T-helper 2 cell treated with Interferon-gamma antibody and Interleukin-4, amounts not matched to agents 5 μg/mL and 100 μg/mL, for 36 hours (primary cell): ENCODE results near the gene UVRAG.
A peak's percentile ranks its signal among the peaks of the same experiment; 100 is the strongest.

Experiments
- DNase-seq: peaks from one replicate; pipeline ENCODE4 v3.0.0; 2021; ENCODE audit warnings: low spot score
- H3K27ac Mint-ChIP-seq: one replicate; pipeline ENCODE4 v1.8.0; 2021; ENCODE audit warnings: mild to moderate bottlenecking, mixed read lengths
- H3K27me3 Mint-ChIP-seq: one replicate; pipeline ENCODE4 v1.8.0; 2021; ENCODE audit warnings: low read depth, mixed read lengths
- H3K36me3 Mint-ChIP-seq: one replicate; pipeline ENCODE4 v1.8.0; 2021; ENCODE audit warnings: low read depth, mixed read lengths
- H3K4me1 Mint-ChIP-seq: one replicate; pipeline ENCODE4 v1.8.0; 2021; ENCODE audit warnings: low read depth, mixed read lengths
- H3K4me3 Mint-ChIP-seq: one replicate; pipeline ENCODE4 v1.8.0; 2022; ENCODE audit warnings: mild to moderate bottlenecking, moderate library complexity, mixed read lengths
- H3K9me3 Mint-ChIP-seq: one replicate; pipeline ENCODE4 v1.8.0; 2021; ENCODE audit warnings: mixed read lengths

Gene UVRAG

GRCh38 chr11:76140912-76141574, 326.0 kb downstream of the UVRAG start:
- Mint-ChIP-seq H3K9me3 (no peaks in the 10 kb centered on the region), H3K4me3 (no peak overlapping the region), H3K4me1 (no peaks in the 10 kb centered on the region), H3K27me3 (no peaks in the 10 kb centered on the region), H3K27ac (no peak overlapping the region), H3K36me3 (peaks cover 4% of the 10 kb centered on the region)
- DNase-seq: no peak

DNA sequence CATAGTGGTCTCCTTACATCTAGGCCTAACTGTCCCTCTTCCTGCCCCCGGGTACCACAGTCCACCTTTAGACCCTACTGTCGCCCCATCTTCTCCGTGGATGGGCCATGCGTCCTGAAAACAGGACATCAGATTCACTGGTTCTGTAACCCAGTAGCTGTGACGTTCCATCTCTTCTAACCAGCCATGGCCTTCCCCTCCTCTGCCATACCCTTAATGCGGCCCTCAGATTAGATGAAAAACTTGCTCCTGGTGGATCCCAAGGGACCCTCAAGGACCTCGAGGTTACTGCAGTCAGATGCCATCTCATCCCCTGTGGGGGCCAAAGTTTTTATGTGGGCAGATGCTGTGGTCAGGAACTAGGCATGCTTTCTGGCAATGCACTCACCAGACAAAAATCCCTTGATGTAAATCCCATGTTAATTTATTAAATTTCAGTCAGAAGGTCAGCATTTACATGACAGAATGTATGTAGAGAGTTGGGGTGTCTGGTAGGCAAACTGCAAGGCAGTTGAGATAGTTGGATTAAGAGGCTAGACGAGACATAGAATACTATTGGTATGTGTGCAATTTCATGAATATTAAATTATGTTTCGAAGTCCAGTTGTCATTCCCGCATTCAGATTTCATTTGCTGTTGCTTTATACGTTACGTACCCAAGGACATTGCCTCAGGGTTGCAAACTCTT, 327.0 kb downstream of the UVRAG start:
- Mint-ChIP-seq H3K9me3 (no peaks in the 10 kb centered on the region), H3K4me3 (no peak overlapping the region), H3K36me3 (peaks cover 4% of the 10 kb centered on the region), H3K4me1 (no peaks in the 10 kb centered on the region), H3K27me3 (no peaks in the 10 kb centered on the region), H3K27ac (no peak overlapping the region)
- no peak for DNase-seq

- Mint-ChIP-seq H3K27ac (no peak overlapping the region), H3K27me3 (no peaks in the 10 kb centered on the region), H3K4me1 (no peaks in the 10 kb centered on the region), H3K9me3 (no peaks in the 10 kb centered on the region), H3K36me3 (peaks cover 4% of the 10 kb centered on the region), H3K4me3 (no peak overlapping the region)
- DNase-seq: no peak
Measured at GRCh38 chr11:76143274-76143673, 328.3 kb downstream of the UVRAG start.

DNA sequence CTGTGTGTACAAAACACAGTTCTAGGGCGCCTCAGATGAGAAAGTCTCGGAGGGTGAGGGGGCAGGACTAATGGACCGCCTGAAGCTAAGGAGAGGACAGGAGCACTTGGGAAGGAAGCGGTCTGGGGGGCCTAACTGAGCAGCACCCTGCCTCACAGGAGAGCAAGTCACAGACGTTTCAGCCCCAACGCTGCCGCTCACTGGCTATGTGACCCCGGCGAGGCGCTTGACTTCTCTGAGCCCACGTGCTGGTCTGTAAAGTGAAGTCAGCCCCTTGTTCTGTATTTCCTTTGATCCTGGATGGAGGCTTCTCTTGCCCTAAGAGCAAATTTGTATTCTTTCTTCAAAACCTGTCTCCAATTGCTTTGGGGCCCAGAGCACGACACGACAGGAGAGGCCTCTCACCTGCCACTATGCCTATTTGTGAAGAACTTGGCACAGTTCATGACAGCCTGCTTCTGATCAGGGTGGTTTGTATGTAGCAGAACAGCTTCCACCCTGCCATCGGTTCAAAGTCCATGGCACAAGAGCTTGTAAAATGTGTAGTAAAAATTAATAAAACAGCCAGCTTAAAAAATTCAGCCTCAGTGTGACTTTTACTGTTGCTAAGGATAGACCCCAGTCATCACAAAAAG, 332.2 kb downstream of the UVRAG start:
- peaks cover 3% of the 10 kb centered on the region for H3K4me1 Mint-ChIP-seq
- H3K27me3 Mint-ChIP-seq: peaks cover 13% of the 10 kb centered on the region
- DNase-seq: no peak
- no peaks in the 10 kb centered on the region for H3K36me3 Mint-ChIP-seq
- H3K4me3 Mint-ChIP-seq: no peak overlapping the region
- H3K9me3 Mint-ChIP-seq: no peaks in the 10 kb centered on the region
- no peak overlapping the region for H3K27ac Mint-ChIP-seq

DNA sequence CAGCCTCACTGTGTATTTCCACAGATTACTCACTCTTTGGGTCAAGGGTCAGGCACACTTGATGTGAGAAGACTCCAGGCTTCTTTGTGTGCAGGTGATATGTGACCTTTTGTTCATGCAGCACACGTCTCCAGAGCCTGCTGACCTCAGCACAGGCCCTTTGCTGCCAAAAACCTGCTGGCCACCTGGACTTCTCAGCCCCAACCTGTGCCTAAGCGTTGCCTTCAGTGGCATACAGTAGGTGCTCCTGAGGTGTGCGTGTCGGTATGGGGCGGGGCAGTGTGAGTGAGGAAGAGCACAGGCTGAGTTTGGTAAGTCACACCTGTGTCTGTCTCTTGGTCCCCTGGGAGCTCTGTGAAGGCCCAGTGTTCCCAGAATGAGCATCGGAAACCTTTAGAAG, 333.2 kb downstream of the UVRAG start:
- H3K27ac Mint-ChIP-seq: no peak overlapping the region
- H3K9me3 Mint-ChIP-seq: no peaks in the 10 kb centered on the region
- peaks cover 21% of the 10 kb centered on the region for H3K27me3 Mint-ChIP-seq
- H3K4me1 Mint-ChIP-seq: peaks cover 9% of the 10 kb centered on the region
- no peaks in the 10 kb centered on the region for H3K36me3 Mint-ChIP-seq
- H3K4me3 Mint-ChIP-seq: no peak overlapping the region
- no peak for DNase-seq

- Mint-ChIP-seq H3K9me3 (no peaks in the 10 kb centered on the region), H3K4me1 (peaks cover 13% of the 10 kb centered on the region)
Measured at GRCh38 chr11:76148941-76149613, 334.1 kb downstream of the UVRAG start.

DNA sequence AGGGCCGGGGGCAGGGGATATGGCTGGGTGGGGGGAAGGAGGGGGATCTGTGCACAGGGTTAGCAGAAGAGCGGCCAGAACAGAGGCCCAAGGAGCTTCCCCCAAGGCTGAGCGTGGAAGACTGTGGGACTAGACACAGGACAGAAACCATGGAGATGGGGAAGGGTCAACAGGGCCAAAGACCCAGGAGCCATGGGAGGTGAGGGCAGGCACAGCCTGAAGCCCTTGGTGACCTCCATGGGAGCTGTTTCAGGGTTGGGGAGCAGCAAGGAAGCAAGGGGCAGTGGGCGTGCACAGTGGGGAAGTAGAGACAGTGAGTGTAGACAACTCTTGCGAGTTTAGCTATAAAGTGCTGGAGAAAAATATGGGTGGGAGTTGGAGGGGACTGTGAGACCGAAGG, 334.7 kb downstream of the UVRAG start:
- no peak for DNase-seq
- Mint-ChIP-seq H3K27me3 (peaks cover 34% of the 10 kb centered on the region), H3K27ac (no peak overlapping the region), H3K4me3 (no peak overlapping the region), H3K36me3 (no peaks in the 10 kb centered on the region), H3K4me1 (peaks cover 13% of the 10 kb centered on the region), H3K9me3 (no peaks in the 10 kb centered on the region)

More at GRCh38 chr11:76148941-76149613, 334.1 kb downstream of the UVRAG start:
- H3K27ac Mint-ChIP-seq: no peak overlapping the region
- no peak overlapping the region for H3K4me3 Mint-ChIP-seq
- no peak for DNase-seq
- no peaks in the 10 kb centered on the region for H3K36me3 Mint-ChIP-seq
- peaks cover 29% of the 10 kb centered on the region for H3K27me3 Mint-ChIP-seq

DNA sequence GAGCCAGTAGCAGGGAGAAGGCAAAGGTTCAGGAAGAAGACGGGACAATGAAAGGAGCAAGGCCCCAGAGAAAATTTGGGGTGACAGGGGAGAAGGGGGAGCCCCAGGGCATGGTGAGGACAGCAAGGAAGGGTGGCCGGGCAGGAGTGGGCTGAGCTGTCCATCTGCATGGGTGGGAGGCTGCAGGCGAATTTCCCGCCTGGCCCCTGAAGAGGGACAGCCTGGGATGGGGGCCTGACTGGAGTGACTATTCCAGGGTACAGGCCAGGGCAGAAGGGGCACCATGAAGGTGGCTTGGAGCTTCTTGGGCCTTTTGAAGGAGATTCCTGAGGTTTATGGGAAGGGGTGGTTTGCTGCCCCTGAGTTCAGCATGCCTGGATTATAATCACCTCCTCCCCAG, 335.1 kb downstream of the UVRAG start:
- peaks cover 35% of the 10 kb centered on the region for H3K27me3 Mint-ChIP-seq
- no peaks in the 10 kb centered on the region for H3K36me3 Mint-ChIP-seq
- H3K4me1 Mint-ChIP-seq: peaks cover 13% of the 10 kb centered on the region
- no peak overlapping the region for H3K4me3 Mint-ChIP-seq
- no peak overlapping the region for H3K27ac Mint-ChIP-seq
- H3K9me3 Mint-ChIP-seq: no peaks in the 10 kb centered on the region
- no peak for DNase-seq

GRCh38 chr11:76151556-76152085, 336.6 kb downstream of the UVRAG start:
- no peaks in the 10 kb centered on the region for H3K36me3 Mint-ChIP-seq
- DNase-seq: no peak
- H3K9me3 Mint-ChIP-seq: no peaks in the 10 kb centered on the region
- peaks cover 37% of the 10 kb centered on the region for H3K27me3 Mint-ChIP-seq
- H3K27ac Mint-ChIP-seq: no peak overlapping the region
- H3K4me3 Mint-ChIP-seq: peak overlapping the region; percentile 58
- H3K4me1 Mint-ChIP-seq: peaks cover 13% of the 10 kb centered on the region

DNA sequence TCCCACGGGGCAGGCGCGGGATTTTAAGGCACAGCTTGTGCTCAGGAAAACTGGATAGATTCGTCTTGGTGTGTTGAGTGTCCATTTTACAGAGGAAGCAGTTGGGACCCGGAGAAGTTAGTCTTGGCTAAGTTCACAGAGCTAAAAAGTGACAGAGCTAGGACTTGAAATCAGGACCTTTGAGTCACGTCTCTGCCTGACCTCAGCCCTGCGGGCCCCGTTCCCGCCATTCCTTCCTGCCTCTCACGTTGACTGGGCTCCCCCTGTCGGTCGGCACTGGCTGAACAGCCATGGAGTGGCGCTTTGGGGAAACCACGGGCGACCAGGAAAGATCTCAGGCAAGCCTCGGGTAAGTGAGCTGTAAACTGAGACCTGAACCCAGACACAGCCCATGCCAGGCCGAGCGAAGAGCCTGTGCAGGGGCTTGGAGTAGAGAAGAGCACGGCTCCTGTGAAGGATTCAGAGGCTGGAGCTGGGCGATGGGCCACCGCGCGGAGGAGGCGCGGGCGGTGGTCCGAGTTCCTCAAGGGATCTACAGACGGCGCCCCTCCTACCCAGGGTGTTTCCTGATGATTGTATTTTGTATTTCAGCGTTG, 337.2 kb downstream of the UVRAG start:
- Mint-ChIP-seq H3K27me3 (peaks cover 37% of the 10 kb centered on the region), H3K4me3 (peak overlapping the region; percentile 58), H3K36me3 (no peaks in the 10 kb centered on the region), H3K27ac (no peak overlapping the region), H3K4me1 (peaks cover 13% of the 10 kb centered on the region), H3K9me3 (no peaks in the 10 kb centered on the region)
- DNase-seq: peak; percentile 84

DNA sequence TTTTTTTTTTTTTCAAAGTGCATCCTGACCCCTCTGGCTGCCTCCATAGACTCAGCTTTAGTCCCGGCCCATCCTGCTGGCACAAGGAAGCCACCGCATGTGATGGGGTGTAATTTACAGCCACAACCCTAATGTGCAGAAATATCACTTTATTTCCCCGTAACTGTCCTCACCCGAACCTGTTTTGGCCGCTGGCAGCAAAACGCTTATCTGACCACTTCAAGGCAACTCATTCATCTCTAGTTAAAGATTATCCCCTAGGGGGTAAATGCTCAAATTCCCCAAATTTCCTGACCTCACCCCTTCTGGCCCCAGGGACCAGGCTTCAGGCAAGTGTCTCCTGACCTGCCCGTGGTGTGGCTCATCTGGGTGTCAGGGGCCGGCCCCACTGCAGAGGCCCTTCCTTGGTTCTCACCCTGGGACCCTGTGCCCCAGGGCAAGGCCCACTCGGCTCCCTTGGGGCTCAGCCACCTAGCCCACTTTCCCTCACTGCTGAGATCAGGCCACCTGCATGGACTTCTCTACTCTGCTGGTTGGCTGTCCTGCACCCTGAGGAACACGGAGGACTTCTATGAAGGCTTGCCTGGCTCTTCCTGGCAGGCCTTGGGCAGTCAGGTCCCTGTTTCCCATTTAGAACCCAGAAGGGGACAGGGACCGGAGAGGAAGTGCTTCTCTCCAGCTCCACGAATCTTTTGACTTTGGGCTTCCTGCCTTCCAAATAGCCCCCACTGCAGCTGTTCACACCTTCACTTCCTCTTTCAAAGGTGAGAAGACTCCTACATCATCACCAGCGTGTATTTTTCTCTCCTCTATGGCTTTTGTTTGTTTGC, 337.9 kb downstream of the UVRAG start:
- H3K4me1 Mint-ChIP-seq: peaks cover 13% of the 10 kb centered on the region
- no peak for DNase-seq
- H3K27ac Mint-ChIP-seq: no peak overlapping the region
- no peaks in the 10 kb centered on the region for H3K9me3 Mint-ChIP-seq
- peaks cover 37% of the 10 kb centered on the region for H3K27me3 Mint-ChIP-seq
- peak overlapping the region; percentile 58 for H3K4me3 Mint-ChIP-seq
- no peaks in the 10 kb centered on the region for H3K36me3 Mint-ChIP-seq

- H3K27me3 Mint-ChIP-seq: peaks cover 37% of the 10 kb centered on the region
- peak overlapping the region; percentile 58 for H3K4me3 Mint-ChIP-seq
- DNase-seq: no peak
- H3K4me1 Mint-ChIP-seq: peaks cover 13% of the 10 kb centered on the region
- no peak overlapping the region for H3K27ac Mint-ChIP-seq
- H3K36me3 Mint-ChIP-seq: no peaks in the 10 kb centered on the region
- H3K9me3 Mint-ChIP-seq: no peaks in the 10 kb centered on the region
Measured at GRCh38 chr11:76153571-76153923, 338.5 kb downstream of the UVRAG start.
